Tibial nerve (tissue), 4 donors: ENCODE measurements around the gene ASCL4. TPM values are rescaled to one million over a fixed set of nuclear protein-coding genes. Genes with fewer than 3 reads are reported as not detected.

Source experiments
- DNase-seq, 2 donors: peaks; one replicate each; pipeline ENCODE4 v3.0.0-alpha.2; 2019; ENCODE audit warnings: low spot score in 2 of 2
- H3K27ac ChIP-seq, 4 donors: fragments of 200-600 bp; sonication (generic) in 3 of 4; one replicate each; pipeline ENCODE4 v1.5.1; 2017 to 2019; ENCODE audit warnings: mild to moderate bottlenecking in 1 of 4
- H3K27me3 ChIP-seq, 2 donors: fragments of 200-600 bp; sonication (generic) in 1 of 2; one replicate each; pipeline versions ENCODE4 v1.5.1 to v1.6.0; 2017 to 2019
- H3K36me3 ChIP-seq, 3 donors: fragments of 200-600 bp; sonication (generic); one replicate each; pipeline ENCODE4 v1.5.1; 2018 to 2019
- H3K4me1 ChIP-seq, 4 donors: fragments of 200-600 bp; sonication (generic) in 3 of 4; one replicate each; pipeline ENCODE4 v1.5.1; 2017 to 2019
- H3K4me3 ChIP-seq, 4 donors: fragments of 200-600 bp; sonication (generic) in 3 of 4; one replicate each; pipeline ENCODE4 v1.5.1; 2017 to 2019; ENCODE audit warnings: mild to moderate bottlenecking in 1 of 4, moderate library complexity in 1 of 4
- H3K9me3 ChIP-seq, 4 donors: fragments of 200-600 bp; sonication (generic) in 3 of 4; one replicate each; pipeline ENCODE4 v1.5.1; 2017 to 2019
- EP300 ChIP-seq, 2 donors: sonication (generic); formaldehyde crosslinking; IDR thresholded peaks; one replicate each; pipeline ENCODE4 v1.6.1; 2017; ENCODE audit warnings: antibody characterized with exemption in 2 of 2, mild to moderate bottlenecking in 1 of 2
- POLR2A ChIP-seq, 2 donors: fragments of 450-650 bp; IDR thresholded peaks; one replicate each; pipeline ENCODE4 v1.6.1; 2017; ENCODE audit warnings: antibody characterized with exemption in 2 of 2, mild to moderate bottlenecking in 2 of 2, moderate library complexity in 2 of 2
- WGBS, 2 donors: methylation state at CpG; one replicate each; pipeline ENCODE4 v1.1.5; 2018; 5-methylcytosine and 5-hydroxymethylcytosine counted together
- total RNA-seq, 4 donors: library from RNA; depleted of rRNA; stranded (reverse); fragments of >200 nt; gene quantifications; one replicate each; pipeline ENCODE4 v1.1.0, GENCODE V29; 2016
- TF ChIP-seq, protein P1 (sequence below), 5 experiments: fragments of 200-600 bp in 3 of 5; fragments of 450-650 bp in 2 of 5; sonication (generic) in 3 of 5; IDR thresholded peaks; one replicate each; pipeline ENCODE4 v1.5.1; 2016 to 2019; ENCODE audit warnings: antibody characterized with exemption in 5 of 5, mild to moderate bottlenecking in 3 of 5, moderate library complexity in 2 of 5

The ASCL4 gene
- total RNA-seq, 4 donors from 2014 or later, result 0.22 to 0.39 TPM; not detected in 2

DNA sequence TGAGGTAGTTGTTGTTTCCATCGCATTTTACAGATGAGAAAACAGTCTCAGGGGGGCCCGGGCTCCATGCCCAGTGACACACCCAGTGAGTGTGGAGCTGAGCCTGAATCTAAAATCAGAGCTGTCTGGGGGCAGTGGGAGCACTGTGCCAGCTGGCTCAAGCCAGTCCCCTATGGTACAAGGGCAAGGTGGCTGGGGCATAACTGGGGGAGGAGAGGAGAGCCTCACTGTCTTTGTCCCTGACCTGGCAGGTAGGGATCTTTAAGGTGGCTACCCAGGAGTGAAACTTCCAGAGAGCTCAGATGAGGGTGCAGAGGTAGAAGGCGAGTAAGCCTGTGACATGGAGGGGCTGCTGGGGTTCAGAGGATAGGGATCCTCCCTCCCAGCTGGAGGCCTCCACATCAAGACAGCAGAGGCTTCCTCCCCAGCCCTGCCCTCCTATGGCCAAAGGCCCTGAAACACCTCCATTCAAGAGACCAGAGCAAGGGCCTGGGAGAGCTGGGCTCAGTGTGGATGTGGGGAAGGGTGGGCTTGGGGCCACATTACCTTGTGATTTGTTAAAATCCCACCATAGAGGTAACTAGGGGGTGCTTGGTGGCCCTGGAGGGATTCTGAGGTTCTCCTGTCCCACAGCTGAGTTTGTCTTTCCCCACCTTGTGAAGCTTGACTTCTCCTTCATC lies 33.1 kb downstream of the ASCL4 start:
- Histone ChIP-seq H3K4me1 (no peaks in the 10 kb centered on the region), H3K36me3 (no peaks in the 10 kb centered on the region), H3K27ac (no peak overlapping the region), H3K27me3 (no peaks in the 10 kb centered on the region), H3K4me3 (no peak overlapping the region), H3K9me3 (no peaks in the 10 kb centered on the region)
- TF ChIP-seq POLR2A (IDR thresholded peaks at IDR 0.05) (no peak), EP300 (IDR thresholded peaks at IDR 0.05) (no peak)
- TF ChIP-seq, protein P1, sequence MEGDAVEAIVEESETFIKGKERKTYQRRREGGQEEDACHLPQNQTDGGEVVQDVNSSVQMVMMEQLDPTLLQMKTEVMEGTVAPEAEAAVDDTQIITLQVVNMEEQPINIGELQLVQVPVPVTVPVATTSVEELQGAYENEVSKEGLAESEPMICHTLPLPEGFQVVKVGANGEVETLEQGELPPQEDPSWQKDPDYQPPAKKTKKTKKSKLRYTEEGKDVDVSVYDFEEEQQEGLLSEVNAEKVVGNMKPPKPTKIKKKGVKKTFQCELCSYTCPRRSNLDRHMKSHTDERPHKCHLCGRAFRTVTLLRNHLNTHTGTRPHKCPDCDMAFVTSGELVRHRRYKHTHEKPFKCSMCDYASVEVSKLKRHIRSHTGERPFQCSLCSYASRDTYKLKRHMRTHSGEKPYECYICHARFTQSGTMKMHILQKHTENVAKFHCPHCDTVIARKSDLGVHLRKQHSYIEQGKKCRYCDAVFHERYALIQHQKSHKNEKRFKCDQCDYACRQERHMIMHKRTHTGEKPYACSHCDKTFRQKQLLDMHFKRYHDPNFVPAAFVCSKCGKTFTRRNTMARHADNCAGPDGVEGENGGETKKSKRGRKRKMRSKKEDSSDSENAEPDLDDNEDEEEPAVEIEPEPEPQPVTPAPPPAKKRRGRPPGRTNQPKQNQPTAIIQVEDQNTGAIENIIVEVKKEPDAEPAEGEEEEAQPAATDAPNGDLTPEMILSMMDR (IDR thresholded peaks at IDR 0.05), result no peak
- no peak for DNase-seq
- WGBS, 2 donors, result 42 to 74% methylated on average over 3 of the region's 3 CpGs

DNA sequence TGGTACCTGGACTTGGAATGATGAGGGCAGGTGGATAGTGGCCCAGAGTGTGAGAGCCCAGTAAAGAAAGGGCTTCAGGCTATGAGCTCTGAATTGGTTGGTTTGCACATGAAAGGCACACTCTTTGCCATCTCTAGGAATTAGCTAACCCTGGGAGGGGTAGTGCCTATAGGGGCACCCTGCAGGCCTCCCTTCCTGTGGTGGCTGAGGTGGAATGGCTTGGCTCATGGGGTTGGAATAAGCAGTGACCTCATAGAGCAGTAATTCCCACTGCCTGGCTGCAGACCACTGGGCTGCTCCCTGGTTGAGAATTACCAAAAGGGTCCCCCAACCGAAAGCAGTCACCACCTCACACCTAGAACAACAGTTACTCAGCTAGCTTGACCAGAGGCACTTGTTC lies 42.7 kb downstream of the ASCL4 start:
- Histone ChIP-seq H3K4me3 (no peak overlapping the region), H3K27ac (no peak overlapping the region), H3K4me1 (no peaks in the 10 kb centered on the region), H3K36me3 (no peaks in the 10 kb centered on the region), H3K9me3 (peaks cover 0 to 20% (median 0%) of the 10 kb centered on the region in 4 donors), H3K27me3 (no peaks in the 10 kb centered on the region)
- WGBS, 2 donors, result 80 to 86% methylated on average over 1 of the region's 1 CpG
- no peak for DNase-seq
- TF ChIP-seq, protein P1 (IDR thresholded peaks at IDR 0.05), result no peak
- TF ChIP-seq POLR2A (IDR thresholded peaks at IDR 0.05) (no peak), EP300 (IDR thresholded peaks at IDR 0.05) (no peak)

DNA sequence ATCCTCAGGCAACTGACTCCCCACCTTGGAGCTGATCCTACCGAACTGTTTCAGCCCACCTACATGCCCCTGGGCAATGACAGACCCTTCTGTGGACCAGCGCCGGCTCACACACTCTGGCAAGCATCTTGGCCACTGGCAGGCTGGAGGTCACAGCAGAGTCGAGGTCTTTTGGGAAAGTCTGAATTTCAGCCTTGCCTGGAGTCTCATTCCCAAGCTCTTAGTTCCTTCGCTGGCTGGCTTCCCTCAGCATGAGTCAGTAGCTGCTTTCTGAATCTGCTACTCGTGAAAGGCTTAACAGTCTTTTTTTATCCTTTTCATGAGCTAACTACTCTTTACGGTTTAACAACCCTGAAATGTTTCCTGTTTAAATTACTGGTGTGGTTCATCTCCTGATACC lies 44.5 kb downstream of the ASCL4 start:
- H3K27ac ChIP-seq, result no peak overlapping the region
- TF ChIP-seq EP300 (IDR thresholded peaks at IDR 0.05) (no peak), POLR2A (IDR thresholded peaks at IDR 0.05) (no peak)
- TF ChIP-seq, protein P1 (IDR thresholded peaks at IDR 0.05), result no peak
- no peak for DNase-seq
- H3K4me3 ChIP-seq, result no peak overlapping the region
- H3K27me3 ChIP-seq, result no peaks in the 10 kb centered on the region
- H3K9me3 ChIP-seq, result peaks cover 0 to 20% (median 0%) of the 10 kb centered on the region in 4 donors
- no peaks in the 10 kb centered on the region for H3K36me3 ChIP-seq
- 52 to 59% methylated on average over 7 of the region's 7 CpGs for WGBS, 2 donors
- no peaks in the 10 kb centered on the region for H3K4me1 ChIP-seq

DNA sequence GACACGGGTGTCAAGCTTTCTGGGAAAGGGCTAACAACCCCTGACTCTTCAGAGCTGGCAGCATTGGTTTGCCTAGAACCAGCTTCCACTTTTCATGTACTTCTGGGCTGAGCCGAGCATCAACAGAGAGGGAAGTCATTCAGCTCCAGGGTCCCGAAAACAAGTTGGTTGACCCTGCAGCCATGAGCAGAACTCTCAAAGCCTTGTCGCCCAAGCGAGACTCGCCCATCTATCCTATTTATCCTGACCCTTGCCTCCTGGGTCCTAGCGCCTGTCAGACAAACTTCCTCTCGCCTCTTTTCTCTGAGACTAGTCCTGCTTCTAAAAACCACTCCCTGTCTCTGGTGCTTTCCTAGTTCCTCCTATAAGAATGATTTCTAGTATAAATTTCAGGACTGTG lies 47.9 kb downstream of the ASCL4 start:
- WGBS, 2 donors, result 17 to 37% methylated on average over 8 of the region's 8 CpGs
- Histone ChIP-seq H3K27ac (no peak overlapping the region), H3K4me1 (no peaks in the 10 kb centered on the region), H3K36me3 (no peaks in the 10 kb centered on the region), H3K27me3 (no peaks in the 10 kb centered on the region), H3K9me3 (peaks cover 0 to 33% (median 0%) of the 10 kb centered on the region in 4 donors), H3K4me3 (no peak overlapping the region)
- TF ChIP-seq, protein P1 (IDR thresholded peaks at IDR 0.05), result no peak
- TF ChIP-seq EP300 (IDR thresholded peaks at IDR 0.05) (no peak), POLR2A (IDR thresholded peaks at IDR 0.05) (no peak)
- DNase-seq, result no peak

Other genes starting within 250 kb of the ASCL4 start
- gene PWP1, start 88.9 kb upstream of the ASCL4 start, total RNA-seq, result 100 to 1,000 TPM in 2 of 4 donors, 10 to 100 TPM in 2; 75.9 to 104 (median 92.0) TPM
- gene PRDM4, start 13.6 kb upstream of the ASCL4 start, total RNA-seq, result 10 to 100 TPM; 25.6 to 36.9 (median 34.7) TPM